Measurements from ENCODE around the gene CAPN14. TPM values are rescaled to one million over a fixed set of nuclear protein-coding genes. Genes with fewer than 3 reads are reported as not detected.

The CAPN14 gene
- total and polyA plus RNA-seq, 4 donors, result 0.03 to 0.26 (median 0.14) TPM

DNA sequence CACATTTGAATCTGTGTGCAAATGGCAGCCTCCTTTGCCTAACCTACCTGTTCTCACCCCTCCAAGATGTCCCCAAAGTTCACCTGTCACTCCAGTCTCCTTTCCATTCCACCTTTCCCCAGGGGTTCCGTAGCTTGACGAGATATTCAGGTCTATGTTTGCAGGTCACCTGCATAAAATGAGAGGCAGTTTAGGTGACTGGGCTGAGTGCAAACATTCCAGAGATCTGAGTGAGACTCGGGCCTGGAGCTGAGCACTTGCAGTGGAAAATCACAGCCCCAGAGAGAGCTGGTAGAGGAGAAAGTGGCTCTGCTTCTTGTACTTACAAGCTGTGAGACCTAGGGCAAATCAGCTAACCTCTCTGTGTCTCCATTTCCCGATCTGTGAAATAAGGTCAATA, 20.1 kb downstream of the CAPN14 start:
- no peak for DNase-seq
- peaks cover 0 to 1% (median 0%) of the 10 kb centered on the region in 4 donors for H3K9me3 ChIP-seq (ENCODE audit: control insufficient read depth in 4 of 4, insufficient read depth in 3 of 4, low read length in 3 of 4)

DNA sequence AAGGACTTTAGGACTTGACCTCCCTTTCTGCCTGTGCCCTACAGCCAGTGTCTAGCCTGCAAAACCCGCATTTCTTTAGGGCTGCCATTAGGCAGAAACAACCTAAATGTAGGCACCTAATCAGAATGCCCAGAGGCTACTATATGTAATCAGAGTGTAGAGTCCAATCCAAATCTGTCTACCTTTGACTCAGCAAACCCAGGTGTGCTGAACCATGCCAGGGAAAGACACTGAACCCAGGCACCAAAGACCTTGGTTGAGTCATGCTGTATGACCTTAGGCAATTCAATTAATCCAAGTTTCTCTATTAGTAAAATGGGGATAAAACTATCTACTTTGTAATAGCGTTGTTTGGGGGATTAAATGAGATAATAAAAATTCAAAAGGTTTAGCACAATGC, 20.7 kb downstream of the CAPN14 start:
- TF ChIP-seq, protein P1, sequence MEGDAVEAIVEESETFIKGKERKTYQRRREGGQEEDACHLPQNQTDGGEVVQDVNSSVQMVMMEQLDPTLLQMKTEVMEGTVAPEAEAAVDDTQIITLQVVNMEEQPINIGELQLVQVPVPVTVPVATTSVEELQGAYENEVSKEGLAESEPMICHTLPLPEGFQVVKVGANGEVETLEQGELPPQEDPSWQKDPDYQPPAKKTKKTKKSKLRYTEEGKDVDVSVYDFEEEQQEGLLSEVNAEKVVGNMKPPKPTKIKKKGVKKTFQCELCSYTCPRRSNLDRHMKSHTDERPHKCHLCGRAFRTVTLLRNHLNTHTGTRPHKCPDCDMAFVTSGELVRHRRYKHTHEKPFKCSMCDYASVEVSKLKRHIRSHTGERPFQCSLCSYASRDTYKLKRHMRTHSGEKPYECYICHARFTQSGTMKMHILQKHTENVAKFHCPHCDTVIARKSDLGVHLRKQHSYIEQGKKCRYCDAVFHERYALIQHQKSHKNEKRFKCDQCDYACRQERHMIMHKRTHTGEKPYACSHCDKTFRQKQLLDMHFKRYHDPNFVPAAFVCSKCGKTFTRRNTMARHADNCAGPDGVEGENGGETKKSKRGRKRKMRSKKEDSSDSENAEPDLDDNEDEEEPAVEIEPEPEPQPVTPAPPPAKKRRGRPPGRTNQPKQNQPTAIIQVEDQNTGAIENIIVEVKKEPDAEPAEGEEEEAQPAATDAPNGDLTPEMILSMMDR (IDR thresholded peaks at IDR 0.05; ENCODE audit: control extremely low read depth, extremely low read depth), result no peak
- Histone ChIP-seq H3K9me3 (ENCODE audit: control insufficient read depth in 4 of 4, insufficient read depth in 3 of 4, low read length in 3 of 4) (peaks cover 0 to 1% (median 0%) of the 10 kb centered on the region in 4 donors), H3K4me3 (no peak overlapping the region), H3K36me3 (ENCODE audit: control insufficient read depth in 4 of 4, insufficient read depth in 4 of 4, low read length in 4 of 4) (no peaks in the 10 kb centered on the region), H3K27ac (ENCODE audit: low read depth in 1 of 2, low read length in 1 of 2) (no peak overlapping the region), H3K27me3 (ENCODE audit: control insufficient read depth in 3 of 3, insufficient read depth in 3 of 3, low read length in 2 of 3) (no peaks in the 10 kb centered on the region), H3K9ac (ENCODE audit: insufficient read depth in 1 of 2, low read length in 2 of 2) (no peak overlapping the region), H3K4me1 (ENCODE audit: control insufficient read depth in 5 of 5, insufficient read depth in 5 of 5, low read length in 5 of 5) (peaks cover 0 to 1% (median 0%) of the 10 kb centered on the region in 5 donors)
- WGBS, 2 donors, result 91 to 99% methylated on average over 2 of the region's 2 CpGs
- DNase-seq (no peak), ATAC-seq (ENCODE audit: insufficient read depth, low FRiP score) (no peak)

More for the DNA sequence above, 20.1 kb downstream of the CAPN14 start:
- H3K4me3 ChIP-seq, result no peak overlapping the region
- H3K36me3 ChIP-seq (ENCODE audit: control insufficient read depth in 4 of 4, insufficient read depth in 4 of 4, low read length in 4 of 4), result no peaks in the 10 kb centered on the region
- WGBS, 2 donors, result 84 to 91% methylated on average over 4 of the region's 4 CpGs
- ATAC-seq (ENCODE audit: insufficient read depth, low FRiP score), result no peak
- no peak overlapping the region for H3K9ac ChIP-seq (ENCODE audit: insufficient read depth in 1 of 2, low read length in 2 of 2)
- H3K4me1 ChIP-seq (ENCODE audit: control insufficient read depth in 5 of 5, insufficient read depth in 5 of 5, low read length in 5 of 5), result peaks cover 0 to 7% (median 0%) of the 10 kb centered on the region in 5 donors
- H3K27me3 ChIP-seq (ENCODE audit: control insufficient read depth in 3 of 3, insufficient read depth in 3 of 3, low read length in 2 of 3), result no peaks in the 10 kb centered on the region
- TF ChIP-seq, protein P1 (IDR thresholded peaks at IDR 0.05; ENCODE audit: control extremely low read depth, extremely low read depth), result no peak
- no peak overlapping the region for H3K27ac ChIP-seq (ENCODE audit: low read depth in 1 of 2, low read length in 1 of 2)

DNA sequence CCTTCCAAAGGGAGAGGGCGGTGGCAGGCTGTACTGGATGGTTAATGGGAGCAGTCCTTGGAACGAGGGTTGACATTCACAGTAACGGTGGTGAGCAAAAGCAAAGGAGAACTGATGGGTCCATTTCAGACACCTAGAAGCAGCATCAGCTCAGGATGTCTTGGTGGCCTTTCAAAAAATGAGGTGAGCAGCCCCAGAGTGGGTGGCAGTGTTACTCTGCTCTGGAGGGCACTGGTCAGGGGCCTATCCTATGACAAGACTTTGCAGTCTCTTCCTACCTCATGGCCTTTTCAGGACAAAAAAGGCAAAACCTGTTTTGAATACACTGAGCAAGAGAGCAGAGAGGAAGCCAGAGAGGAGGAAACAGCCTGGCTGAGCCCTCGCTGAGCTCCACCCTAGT, 23.5 kb downstream of the CAPN14 start:
- WGBS, 2 donors, result 89 to 93% methylated on average over 4 of the region's 4 CpGs
- no peak for DNase-seq
- TF ChIP-seq, protein P1 (IDR thresholded peaks at IDR 0.05; ENCODE audit: control extremely low read depth, extremely low read depth), result no peak

DNA sequence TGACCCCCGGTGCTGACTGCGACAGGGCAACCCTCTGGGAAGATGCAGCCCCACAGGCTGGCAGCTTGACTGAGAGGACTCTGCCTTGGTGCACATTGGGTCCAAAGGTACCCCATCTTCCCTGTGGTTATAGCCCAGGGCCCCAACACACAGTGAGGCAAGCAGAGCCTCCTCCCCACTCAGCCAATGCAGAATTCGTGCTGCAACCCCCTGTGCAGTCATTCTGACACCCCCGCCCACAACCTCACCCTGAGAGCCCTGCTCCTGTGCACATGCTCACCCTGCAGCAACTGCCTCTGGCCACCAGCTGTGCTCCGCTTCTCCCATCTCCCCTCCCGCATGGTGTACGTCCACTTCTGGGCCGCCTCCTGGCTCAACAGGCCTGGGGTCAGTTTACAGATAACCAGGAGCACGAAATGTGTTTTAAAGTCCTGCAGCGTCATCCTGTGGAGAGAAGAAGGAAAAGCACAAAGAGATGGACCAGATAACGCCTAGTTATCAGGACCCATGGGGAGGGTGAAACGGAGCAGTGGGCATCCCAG, 24.4 kb downstream of the CAPN14 start:
- 90 to 95% methylated on average over 12 of the region's 12 CpGs for WGBS, 2 donors
- DNase-seq, result no peak
- no peak overlapping the region for H3K9ac ChIP-seq (ENCODE audit: insufficient read depth in 1 of 2, low read length in 2 of 2)
- peaks cover 0 to 1% (median 0%) of the 10 kb centered on the region in 4 donors for H3K9me3 ChIP-seq (ENCODE audit: control insufficient read depth in 4 of 4, insufficient read depth in 3 of 4, low read length in 3 of 4)
- H3K27ac ChIP-seq (ENCODE audit: low read depth in 1 of 2, low read length in 1 of 2), result no peak overlapping the region
- TF ChIP-seq, protein P1 (IDR thresholded peaks at IDR 0.05; ENCODE audit: control extremely low read depth, extremely low read depth), result no peak
- H3K36me3 ChIP-seq (ENCODE audit: control insufficient read depth in 4 of 4, insufficient read depth in 4 of 4, low read length in 4 of 4), result no peaks in the 10 kb centered on the region
- H3K27me3 ChIP-seq (ENCODE audit: control insufficient read depth in 3 of 3, insufficient read depth in 3 of 3, low read length in 2 of 3), result no peaks in the 10 kb centered on the region
- H3K4me3 ChIP-seq, result no peak overlapping the region
- no peaks in the 10 kb centered on the region for H3K4me1 ChIP-seq (ENCODE audit: control insufficient read depth in 5 of 5, insufficient read depth in 5 of 5, low read length in 5 of 5)
- ATAC-seq (ENCODE audit: insufficient read depth, low FRiP score), result no peak

More for the DNA sequence above, 23.5 kb downstream of the CAPN14 start:
- no peak for ATAC-seq (ENCODE audit: insufficient read depth, low FRiP score)
- Histone ChIP-seq H3K4me1 (ENCODE audit: control insufficient read depth in 5 of 5, insufficient read depth in 5 of 5, low read length in 5 of 5) (no peaks in the 10 kb centered on the region), H3K27me3 (ENCODE audit: control insufficient read depth in 3 of 3, insufficient read depth in 3 of 3, low read length in 2 of 3) (no peaks in the 10 kb centered on the region), H3K36me3 (ENCODE audit: control insufficient read depth in 4 of 4, insufficient read depth in 4 of 4, low read length in 4 of 4) (no peaks in the 10 kb centered on the region), H3K4me3 (no peak overlapping the region), H3K27ac (ENCODE audit: low read depth in 1 of 2, low read length in 1 of 2) (no peak overlapping the region), H3K9ac (ENCODE audit: insufficient read depth in 1 of 2, low read length in 2 of 2) (no peak overlapping the region), H3K9me3 (ENCODE audit: control insufficient read depth in 4 of 4, insufficient read depth in 3 of 4, low read length in 3 of 4) (peaks cover 0 to 1% (median 0%) of the 10 kb centered on the region in 4 donors)

All from lung (tissue), 12 donors.